ENCODE results near the gene JUNB. TPM values are rescaled to one million over a fixed set of nuclear protein-coding genes. Genes with fewer than 3 reads are reported as not detected.

Gene JUNB
- total and polyA plus RNA-seq, 2 of the 13 experiments (the other 11 are each of a cell fraction or from before 2014, with no cell fraction given), result 7.7 to 8.2 TPM

GRCh38 chr19:12791345-12792050 is at the start of gene JUNB (continued):
- peak; percentile 81 for TF ChIP-seq ARID5B (CRISPR knock-in tag; IDR thresholded peaks at IDR 0.05)
- peak; percentile 15; the same call in 1 of the 2 replicates for TF ChIP-seq CEBPG (CRISPR knock-in tag; IDR thresholded peaks at IDR 0.05)
- no peak for TF ChIP-seq MED8 (CRISPR knock-in tag; IDR thresholded peaks at IDR 0.05; ENCODE audit: insufficient replicate concordance)
- TF ChIP-seq GTF2F1 (IDR thresholded peaks at IDR 0.05; ENCODE audit: low read length), result 0 out of 2 replicates have a peak, but pooled peaks have one; percentile 78
- peak; percentile 50 for TF ChIP-seq KMT2A (CRISPR knock-in tag; IDR thresholded peaks at IDR 0.05)
- TF ChIP-seq WIZ (CRISPR knock-in tag; IDR thresholded peaks at IDR 0.05), result no peak; the same call in 1 of the 2 replicates
- peak; percentile 87; the same call in 1 of the 2 replicates for TF ChIP-seq ZBTB25 (CRISPR knock-in tag; IDR thresholded peaks at IDR 0.05)
- TF ChIP-seq ZMYM4 (CRISPR knock-in tag; IDR thresholded peaks at IDR 0.05), result peak; percentile 91
- TF ChIP-seq ZNF607 (CRISPR knock-in tag; IDR thresholded peaks at IDR 0.05; ENCODE audit: borderline replicate concordance), result peak; percentile 61; the same call in 1 of the 2 replicates
- no peak for TF ChIP-seq MBNL3 (CRISPR knock-in tag; conservative IDR thresholded peaks at IDR 0.05)
- TF ChIP-seq FOXO4 (CRISPR knock-in tag; conservative IDR thresholded peaks at IDR 0.05), result no peak
- TF ChIP-seq ZNF841 (CRISPR knock-in tag; IDR thresholded peaks at IDR 0.05; ENCODE audit: borderline replicate concordance), result no peak
- TF ChIP-seq ZNF776 (CRISPR knock-in tag; IDR thresholded peaks at IDR 0.05), result no peak
- TF ChIP-seq ZBED4 (CRISPR knock-in tag; IDR thresholded peaks at IDR 0.05; ENCODE audit: borderline replicate concordance), result peak; percentile 75; the same call in 1 of the 2 replicates
- peak; percentile 89; the same call in 1 of the 2 replicates for TF ChIP-seq ZNF335 (CRISPR knock-in tag; IDR thresholded peaks at IDR 0.05)
- TF ChIP-seq CERS6 (CRISPR knock-in tag; IDR thresholded peaks at IDR 0.05), result no peak
- TF ChIP-seq ZNF431 (CRISPR knock-in tag; IDR thresholded peaks at IDR 0.05; ENCODE audit: borderline replicate concordance, low read depth), result peak; percentile 95
- peak; percentile 53 for TF ChIP-seq HNRNPH1 (optimal IDR thresholded peaks at IDR 0.05; ENCODE audit: low read depth, low read length)

Measured in HepG2 (cell line).